Effector memory CD8-positive, alpha-beta T cell (primary cell): ENCODE data around the gene FBLN2.

Experiments used
- ATAC-seq: fragments of 150-1000 bp; cut with Tn5 transposase; replicated peaks from 2 replicates; pipeline ENCODE4 v1.10.0; 2021; ENCODE audit warnings: mild to moderate bottlenecking, moderate library complexity
- DNase-seq, 3 experiments: peaks; one replicate each; pipeline ENCODE4 v3.0.0; 2021
- H3K27ac Mint-ChIP-seq, 2 donors: one replicate each; pipeline ENCODE4 v1.8.0; 2022; ENCODE audit warnings: mild to moderate bottlenecking in 2 of 2, mixed read lengths in 2 of 2, moderate library complexity in 2 of 2
- H3K27me3 Mint-ChIP-seq, 2 donors: one replicate each; pipeline ENCODE4 v1.8.0; 2022; ENCODE audit warnings: mixed read lengths in 2 of 2
- H3K36me3 Mint-ChIP-seq: one replicate; pipeline ENCODE4 v1.8.0; 2022; ENCODE audit warnings: mild to moderate bottlenecking, moderate library complexity, mixed read lengths; ENCODE audit not compliant: insufficient read depth
- H3K4me1 Mint-ChIP-seq, 2 donors: one replicate each; pipeline ENCODE4 v1.8.0; 2022; ENCODE audit warnings: low read depth in 2 of 2, mixed read lengths in 2 of 2
- H3K4me3 Mint-ChIP-seq, 2 donors: one replicate each; pipeline ENCODE4 v1.8.0; 2022; ENCODE audit warnings: mild to moderate bottlenecking in 2 of 2, mixed read lengths in 2 of 2, moderate library complexity in 2 of 2
- H3K9me3 Mint-ChIP-seq, 2 donors: one replicate each; pipeline ENCODE4 v1.8.0; 2022; ENCODE audit warnings: mixed read lengths in 2 of 2

FBLN2 gene

GRCh38 chr3:13532085-13532484, 16.8 kb upstream of the FBLN2 start:
- Mint-ChIP-seq H3K4me1 (peaks cover 5 to 6% of the 10 kb centered on the region in 2 donors), H3K36me3 (peaks cover 6% of the 10 kb centered on the region)

GRCh38 chr3:13532631-13533030, 16.3 kb upstream of the FBLN2 start:
- DNase-seq (no peak), ATAC-seq (no peak)
- Mint-ChIP-seq H3K27me3 (peaks cover 56 to 85% of the 10 kb centered on the region in 2 donors), H3K27ac (no peak overlapping the region), H3K4me1 (peaks cover 5 to 6% of the 10 kb centered on the region in 2 donors), H3K36me3 (peaks cover 6% of the 10 kb centered on the region), H3K9me3 (no peaks in the 10 kb centered on the region), H3K4me3 (no peak overlapping the region)

More at GRCh38 chr3:13532085-13532484, 16.8 kb upstream of the FBLN2 start:
- ATAC-seq (no peak), DNase-seq (no peak)
- Mint-ChIP-seq H3K27me3 (peaks cover 52 to 80% of the 10 kb centered on the region in 2 donors), H3K9me3 (no peaks in the 10 kb centered on the region), H3K4me3 (no peak overlapping the region), H3K27ac (no peak overlapping the region)

- H3K27me3 Mint-ChIP-seq = peaks cover 49 to 80% of the 10 kb centered on the region in 2 donors
These were observed 15.0 kb upstream of the FBLN2 start for GRCh38 chr3:13533885-13534301.

GRCh38 chr3:13535526-13535875, 13.4 kb upstream of the FBLN2 start:
- peaks cover 44 to 80% of the 10 kb centered on the region in 2 donors for H3K27me3 Mint-ChIP-seq
- H3K9me3 Mint-ChIP-seq = no peaks in the 10 kb centered on the region
- no peak for DNase-seq
- H3K4me1 Mint-ChIP-seq = peaks cover 6 to 7% of the 10 kb centered on the region in 2 donors
- no peak overlapping the region for H3K27ac Mint-ChIP-seq
- peaks cover 4% of the 10 kb centered on the region for H3K36me3 Mint-ChIP-seq
- no peak for ATAC-seq
- no peak overlapping the region for H3K4me3 Mint-ChIP-seq

More at GRCh38 chr3:13533885-13534301, 15.0 kb upstream of the FBLN2 start:
- ATAC-seq = no peak
- H3K4me1 Mint-ChIP-seq = peaks cover 6 to 7% of the 10 kb centered on the region in 2 donors
- no peak overlapping the region for H3K27ac Mint-ChIP-seq
- no peak for DNase-seq
- no peaks in the 10 kb centered on the region for H3K9me3 Mint-ChIP-seq
- peaks cover 6% of the 10 kb centered on the region for H3K36me3 Mint-ChIP-seq
- H3K4me3 Mint-ChIP-seq = no peak overlapping the region

GRCh38 chr3:13535905-13536304, 13.0 kb upstream of the FBLN2 start:
- peaks cover 3% of the 10 kb centered on the region for H3K36me3 Mint-ChIP-seq
- DNase-seq (no peak), ATAC-seq (no peak)
- H3K27ac Mint-ChIP-seq = no peak overlapping the region
- H3K9me3 Mint-ChIP-seq = no peaks in the 10 kb centered on the region
- peaks cover 47 to 80% of the 10 kb centered on the region in 2 donors for H3K27me3 Mint-ChIP-seq
- no peak overlapping the region for H3K4me3 Mint-ChIP-seq
- peaks cover 6 to 7% of the 10 kb centered on the region in 2 donors for H3K4me1 Mint-ChIP-seq

GRCh38 chr3:13536432-13536831, 12.5 kb upstream of the FBLN2 start:
- peaks cover 6 to 7% of the 10 kb centered on the region in 2 donors for H3K4me1 Mint-ChIP-seq
- no peaks in the 10 kb centered on the region for H3K9me3 Mint-ChIP-seq
- no peak overlapping the region for H3K27ac Mint-ChIP-seq
- DNase-seq (no peak), ATAC-seq (no peak)
- H3K4me3 Mint-ChIP-seq = peak overlapping the region in 1 of 2 donors; percentile 19
- peaks cover 49 to 80% of the 10 kb centered on the region in 2 donors for H3K27me3 Mint-ChIP-seq
- peaks cover 3% of the 10 kb centered on the region for H3K36me3 Mint-ChIP-seq

GRCh38 chr3:13536832-13537231, 12.1 kb upstream of the FBLN2 start:
- H3K4me3 Mint-ChIP-seq = peak overlapping the region in 1 of 2 donors; percentile 19
- ATAC-seq = no peak
- no peak overlapping the region for H3K27ac Mint-ChIP-seq
- no peaks in the 10 kb centered on the region for H3K9me3 Mint-ChIP-seq
- peaks cover 6 to 7% of the 10 kb centered on the region in 2 donors for H3K4me1 Mint-ChIP-seq
- no peak for DNase-seq
- H3K27me3 Mint-ChIP-seq = peaks cover 49 to 76% of the 10 kb centered on the region in 2 donors
- peaks cover 3% of the 10 kb centered on the region for H3K36me3 Mint-ChIP-seq

GRCh38 chr3:13537244-13537908, 11.5 kb upstream of the FBLN2 start:
- peaks cover 6 to 7% of the 10 kb centered on the region in 2 donors for H3K4me1 Mint-ChIP-seq
- DNase-seq (no peak), ATAC-seq (no peak)
- peaks cover 3% of the 10 kb centered on the region for H3K36me3 Mint-ChIP-seq
- no peak overlapping the region for H3K27ac Mint-ChIP-seq
- H3K27me3 Mint-ChIP-seq = peaks cover 49 to 71% of the 10 kb centered on the region in 2 donors
- H3K9me3 Mint-ChIP-seq = no peaks in the 10 kb centered on the region
- no peak overlapping the region for H3K4me3 Mint-ChIP-seq

- no peak for DNase-seq
- Mint-ChIP-seq H3K36me3 (peaks cover 3% of the 10 kb centered on the region), H3K9me3 (no peaks in the 10 kb centered on the region), H3K27me3 (peaks cover 49 to 66% of the 10 kb centered on the region in 2 donors), H3K27ac (no peak overlapping the region), H3K4me1 (peaks cover 6 to 7% of the 10 kb centered on the region in 2 donors), H3K4me3 (no peak overlapping the region)
- ATAC-seq = no peak
These were observed 11.0 kb upstream of the FBLN2 start for GRCh38 chr3:13537909-13538296.

GRCh38 chr3:13538520-13539291, 10.2 kb upstream of the FBLN2 start:
- H3K27me3 Mint-ChIP-seq = peaks cover 47 to 64% of the 10 kb centered on the region in 2 donors
- no peak overlapping the region for H3K27ac Mint-ChIP-seq
- H3K4me3 Mint-ChIP-seq = no peak overlapping the region
- ATAC-seq = no peak
- no peaks in the 10 kb centered on the region for H3K9me3 Mint-ChIP-seq
- DNase-seq = no peak
- peaks cover 3% of the 10 kb centered on the region for H3K36me3 Mint-ChIP-seq
- H3K4me1 Mint-ChIP-seq = peaks cover 6 to 7% of the 10 kb centered on the region in 2 donors

- no peaks in the 10 kb centered on the region for H3K9me3 Mint-ChIP-seq
- H3K36me3 Mint-ChIP-seq = peaks cover 3% of the 10 kb centered on the region
- peaks cover 50 to 65% of the 10 kb centered on the region in 2 donors for H3K27me3 Mint-ChIP-seq
- no peak for DNase-seq
- no peak overlapping the region for H3K27ac Mint-ChIP-seq
- H3K4me1 Mint-ChIP-seq = peaks cover 6 to 7% of the 10 kb centered on the region in 2 donors
- H3K4me3 Mint-ChIP-seq = no peak overlapping the region
- no peak for ATAC-seq
These were observed 9.7 kb upstream of the FBLN2 start for GRCh38 chr3:13539292-13539638.

- no peak overlapping the region for H3K4me3 Mint-ChIP-seq
- DNase-seq (no peak), ATAC-seq (no peak)
- H3K4me1 Mint-ChIP-seq = peaks cover 6 to 10% of the 10 kb centered on the region in 2 donors
- peaks cover 2% of the 10 kb centered on the region for H3K36me3 Mint-ChIP-seq
- H3K9me3 Mint-ChIP-seq = no peaks in the 10 kb centered on the region
- no peak overlapping the region for H3K27ac Mint-ChIP-seq
- H3K27me3 Mint-ChIP-seq = peaks cover 53 to 66% of the 10 kb centered on the region in 2 donors
These were observed 9.3 kb upstream of the FBLN2 start for GRCh38 chr3:13539671-13540070.

- Mint-ChIP-seq H3K27ac (no peak overlapping the region), H3K4me1 (peaks cover 12 to 16% of the 10 kb centered on the region in 2 donors), H3K36me3 (no peaks in the 10 kb centered on the region), H3K27me3 (peaks cover 53 to 66% of the 10 kb centered on the region in 2 donors), H3K9me3 (no peaks in the 10 kb centered on the region), H3K4me3 (no peak overlapping the region)
- no peak for DNase-seq
- ATAC-seq = no peak
These were observed 8.5 kb upstream of the FBLN2 start for GRCh38 chr3:13540297-13540995.
